ENCODE results near the gene UVSSA. TPM values are rescaled to one million over a fixed set of nuclear protein-coding genes. Genes with fewer than 3 reads are reported as not detected.
A peak's percentile ranks its signal among the peaks of the same experiment; 100 is the strongest.

The UVSSA gene
- total and polyA plus RNA-seq, 8 donors = 9.2 to 30.9 (median 14.5) TPM

DNA sequence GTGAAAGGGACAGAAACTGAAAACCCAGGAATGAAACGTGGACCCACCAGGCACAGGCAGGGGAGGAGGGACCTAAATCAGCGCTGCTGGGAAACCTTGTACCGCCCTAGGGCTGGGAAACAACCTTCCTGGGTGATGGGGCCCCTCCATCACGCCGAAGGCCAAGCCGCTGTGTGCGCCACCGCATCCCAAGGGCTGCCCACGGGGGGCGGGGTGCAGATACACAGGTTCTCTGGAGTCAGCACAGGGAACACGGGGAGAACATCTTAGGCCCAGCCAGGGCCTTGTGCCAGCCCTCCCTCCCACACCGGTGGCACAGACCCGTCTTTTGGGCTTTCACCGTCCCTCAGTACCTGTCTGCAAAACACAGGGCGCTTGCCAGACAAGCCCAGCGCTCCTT is 13.0 kb downstream of the UVSSA start:
- Histone ChIP-seq H3K4me3 (no peak overlapping the region), H3K4me1 (no peaks in the 10 kb centered on the region), H3K9me3 (no peaks in the 10 kb centered on the region), H3K27me3 (no peaks in the 10 kb centered on the region), H3K36me3 (peaks cover 0 to 8% (median 0%) of the 10 kb centered on the region in 3 donors), H3K27ac (no peak overlapping the region)
- ATAC-seq (no peak), DNase-seq (peak in 1 of 6 donors; percentile 38), FAIRE-seq (no peak)
- intact Hi-C loops (cut with DNase I) = loop anchor here in 1 of 3 donors (5.0 to 10.0 kb wide), 2 partner anchors 157 to 265 kb away; no protein-coding TSS in a partner anchor
- 91 to 93% methylated on average over 16 of the region's 16 CpGs for WGBS, 2 donors
- TF ChIP-seq, protein P1, sequence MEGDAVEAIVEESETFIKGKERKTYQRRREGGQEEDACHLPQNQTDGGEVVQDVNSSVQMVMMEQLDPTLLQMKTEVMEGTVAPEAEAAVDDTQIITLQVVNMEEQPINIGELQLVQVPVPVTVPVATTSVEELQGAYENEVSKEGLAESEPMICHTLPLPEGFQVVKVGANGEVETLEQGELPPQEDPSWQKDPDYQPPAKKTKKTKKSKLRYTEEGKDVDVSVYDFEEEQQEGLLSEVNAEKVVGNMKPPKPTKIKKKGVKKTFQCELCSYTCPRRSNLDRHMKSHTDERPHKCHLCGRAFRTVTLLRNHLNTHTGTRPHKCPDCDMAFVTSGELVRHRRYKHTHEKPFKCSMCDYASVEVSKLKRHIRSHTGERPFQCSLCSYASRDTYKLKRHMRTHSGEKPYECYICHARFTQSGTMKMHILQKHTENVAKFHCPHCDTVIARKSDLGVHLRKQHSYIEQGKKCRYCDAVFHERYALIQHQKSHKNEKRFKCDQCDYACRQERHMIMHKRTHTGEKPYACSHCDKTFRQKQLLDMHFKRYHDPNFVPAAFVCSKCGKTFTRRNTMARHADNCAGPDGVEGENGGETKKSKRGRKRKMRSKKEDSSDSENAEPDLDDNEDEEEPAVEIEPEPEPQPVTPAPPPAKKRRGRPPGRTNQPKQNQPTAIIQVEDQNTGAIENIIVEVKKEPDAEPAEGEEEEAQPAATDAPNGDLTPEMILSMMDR (IDR thresholded peaks at IDR 0.05) = no peak

DNA sequence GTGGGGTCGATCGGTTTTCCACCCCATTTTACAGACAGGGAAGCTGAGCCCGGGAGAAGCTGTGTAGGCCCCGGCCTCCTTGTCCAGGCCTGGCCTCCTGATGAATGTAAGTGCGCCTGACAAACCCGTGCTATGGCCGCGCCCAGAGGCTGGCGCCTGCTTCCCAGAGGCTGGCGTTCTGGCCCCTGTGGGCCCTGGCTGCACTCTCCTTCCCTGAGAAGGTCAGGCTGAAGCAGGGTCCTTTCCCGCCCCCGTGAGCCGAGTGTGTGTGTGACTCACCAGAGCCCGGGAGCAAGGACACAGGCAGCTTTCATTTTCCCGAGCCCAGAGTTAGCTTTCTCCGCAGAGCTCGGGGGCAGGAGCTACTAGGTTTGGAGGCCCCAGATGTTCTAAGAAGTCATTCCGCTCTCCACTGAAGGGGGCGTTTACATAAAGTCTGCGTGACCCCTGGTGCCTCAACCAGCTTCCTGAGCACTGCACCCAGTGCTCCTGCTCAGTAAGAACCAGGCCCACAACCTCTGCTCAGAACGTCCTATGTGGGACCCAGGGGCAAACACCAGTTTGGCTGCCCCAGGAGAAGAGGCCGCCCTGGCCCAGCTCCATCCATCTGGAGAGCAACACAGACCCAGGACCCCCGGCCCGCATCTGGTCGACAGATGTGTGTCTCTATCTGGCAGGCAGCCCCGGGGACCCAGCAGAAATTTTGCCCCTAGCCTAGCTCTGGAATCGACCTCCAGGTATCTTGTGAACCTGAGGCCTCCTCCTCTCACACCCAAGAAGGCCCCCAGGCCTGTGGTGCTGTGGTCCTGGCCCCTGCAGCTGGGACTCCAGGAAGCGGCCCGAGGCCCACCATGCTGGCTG is 13.6 kb downstream of the UVSSA start:
- ATAC-seq (peak in 1 of 4 donors; percentile 41), DNase-seq (peak in 1 of 6 donors; percentile 74), FAIRE-seq (no peak)
- Histone ChIP-seq H3K9me3 (no peaks in the 10 kb centered on the region), H3K4me1 (no peaks in the 10 kb centered on the region), H3K4me3 (no peak overlapping the region), H3K27ac (no peak overlapping the region), H3K36me3 (peaks cover 0 to 2% (median 0%) of the 10 kb centered on the region in 3 donors), H3K27me3 (no peaks in the 10 kb centered on the region)
- intact Hi-C loops (cut with DNase I) = no loop called here
- WGBS, 2 donors = 86% methylated on average over 29 of the region's 29 CpGs
- TF ChIP-seq, protein P1 (IDR thresholded peaks at IDR 0.05) = no peak

DNA sequence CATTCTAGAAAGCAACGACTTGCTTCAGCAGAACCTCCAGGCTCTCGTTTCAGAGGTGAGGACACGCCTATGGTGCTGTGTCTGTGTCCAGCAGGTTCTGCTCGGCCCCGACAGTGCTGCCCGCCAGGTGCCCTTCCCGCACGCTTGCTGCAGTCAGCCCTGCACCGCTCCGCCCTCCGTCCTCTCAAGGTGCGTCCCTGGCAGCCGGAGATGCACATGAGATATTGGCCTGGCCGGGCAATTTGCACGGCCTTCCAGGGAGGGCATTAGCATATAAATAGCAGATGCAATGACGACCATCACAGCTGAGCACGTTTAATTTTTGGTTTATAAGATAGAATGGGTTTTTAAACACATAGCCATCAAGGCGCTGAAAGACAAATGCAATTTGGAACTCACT is 14.4 kb downstream of the UVSSA start:
- 83 to 92% methylated on average over 18 of the region's 18 CpGs for WGBS, 2 donors
- Histone ChIP-seq H3K36me3 (no peaks in the 10 kb centered on the region), H3K9me3 (no peaks in the 10 kb centered on the region), H3K27ac (no peak overlapping the region), H3K4me3 (no peak overlapping the region), H3K27me3 (no peaks in the 10 kb centered on the region), H3K4me1 (no peaks in the 10 kb centered on the region)
- FAIRE-seq (no peak), DNase-seq (peak in 1 of 6 donors; percentile 58), ATAC-seq (no peak)
- intact Hi-C loops (cut with DNase I) = no loop called here
- TF ChIP-seq, protein P1 (IDR thresholded peaks at IDR 0.05) = no peak

DNA sequence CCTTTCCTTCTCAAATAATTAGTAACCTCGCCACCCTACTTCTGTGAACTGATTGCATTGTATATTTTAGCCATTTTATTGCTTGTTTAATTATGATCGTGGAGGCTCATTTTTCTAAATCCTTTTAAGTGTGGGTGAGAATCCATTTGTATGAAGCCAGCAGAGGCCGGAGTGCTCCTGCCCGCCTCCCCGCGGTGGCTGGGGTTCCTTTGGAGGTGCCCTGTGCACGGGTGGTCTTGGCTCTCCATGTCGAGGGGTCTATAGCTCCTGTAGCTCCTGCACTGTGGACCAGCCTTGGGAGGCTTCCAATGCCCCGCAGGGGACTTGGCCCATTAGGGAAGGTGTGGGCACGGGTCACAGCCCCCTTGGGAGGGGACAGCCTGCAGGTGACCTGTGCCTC is 15.0 kb downstream of the UVSSA start:
- FAIRE-seq (no peak), DNase-seq (peak in 1 of 6 donors; percentile 49)
- intact Hi-C loops (cut with DNase I) = no loop called here

More for the DNA sequence above, 15.0 kb downstream of the UVSSA start:
- H3K27me3 ChIP-seq = no peaks in the 10 kb centered on the region
- TF ChIP-seq, protein P1 (IDR thresholded peaks at IDR 0.05) = no peak
- no peak overlapping the region for H3K4me3 ChIP-seq
- no peak for ATAC-seq
- H3K27ac ChIP-seq = no peak overlapping the region
- H3K36me3 ChIP-seq = no peaks in the 10 kb centered on the region
- H3K9me3 ChIP-seq = no peaks in the 10 kb centered on the region
- H3K4me1 ChIP-seq = no peaks in the 10 kb centered on the region
- WGBS, 2 donors = 89 to 90% methylated on average over 10 of the region's 10 CpGs

Measured in pancreas (tissue), 10 donors.